Keratinocyte (primary cell): ENCODE measurements around the gene IMPDH1. TPM values are rescaled to one million over a fixed set of nuclear protein-coding genes. Genes with fewer than 3 reads are reported as not detected.

ENCODE experiments used
- DNase-seq: peaks from one replicate; pipeline ENCODE4 v3.0.0-alpha.2; 2011; ENCODE audit warnings: low read depth, missing footprints, low spot score
- FAIRE-seq: peaks from 2 replicates; lab custom pipeline; 2011; peaks lifted over from hg19 to GRCh38; lab: Jason Lieb, UNC
- H2AFZ ChIP-seq: 2 replicates; pipeline ENCODE4 v1.6.0; 2012; ENCODE audit warnings: low read length, control low read depth, inconsistent platforms; ENCODE audit not compliant: control insufficient read depth
- H3K27ac ChIP-seq: 2 replicates; pipeline ENCODE4 v1.5.1; 2011; ENCODE audit warnings: low read length; ENCODE audit not compliant: control insufficient read depth, insufficient read depth
- H3K27me3 ChIP-seq: 3 replicates; pipeline ENCODE4 v1.6.0; 2011; ENCODE audit warnings: low read length; ENCODE audit not compliant: control insufficient read depth, insufficient read depth; ENCODE audit errors: extremely low read depth
- H3K36me3 ChIP-seq, 2 experiments: 2 replicates in 1 of 2; 3 replicates in 1 of 2; pipeline ENCODE4 v1.5.1; 2011; ENCODE audit warnings: low read length in 2 of 2, mild to moderate bottlenecking in 1 of 2; ENCODE audit not compliant: control insufficient read depth in 2 of 2, insufficient read depth in 2 of 2; ENCODE audit errors: extremely low read depth in 1 of 2
- H3K4me1 ChIP-seq: 3 replicates; pipeline ENCODE4 v1.5.1; 2011; ENCODE audit warnings: low read length; ENCODE audit not compliant: control insufficient read depth, insufficient read depth; ENCODE audit errors: extremely low read depth
- H3K4me2 ChIP-seq: 3 replicates; pipeline ENCODE4 v1.6.0; 2011; ENCODE audit warnings: low read depth, low read length; ENCODE audit not compliant: control insufficient read depth, insufficient read depth; ENCODE audit errors: extremely low read depth
- H3K4me3 ChIP-seq, 3 experiments: fragments of 200-600 bp in 1 of 3; sonication (generic) in 1 of 3; 2 replicates in 2 of 3; 3 replicates in 1 of 3; pipeline ENCODE4 v1.5.1; 2011 to 2016; ENCODE audit warnings: low read length in 3 of 3, mild to moderate bottlenecking in 3 of 3, control low read depth in 2 of 3, inconsistent platforms in 1 of 3, low read depth in 1 of 3, mixed read lengths in 1 of 3, mixed run types in 1 of 3, moderate library complexity in 1 of 3; ENCODE audit not compliant: control insufficient read depth in 2 of 3, insufficient read depth in 2 of 3; ENCODE audit errors: extremely low read depth in 1 of 3
- H3K79me2 ChIP-seq: 2 replicates; pipeline ENCODE4 v1.6.0; 2012; ENCODE audit warnings: low read length; ENCODE audit not compliant: control insufficient read depth, insufficient read depth
- H3K9ac ChIP-seq: 3 replicates; pipeline ENCODE4 v1.6.0; 2011; ENCODE audit warnings: low read length; ENCODE audit not compliant: control insufficient read depth, insufficient read depth; ENCODE audit errors: extremely low read depth
- H3K9me1 ChIP-seq: 3 replicates; pipeline ENCODE4 v1.6.0; 2011; ENCODE audit warnings: low read length; ENCODE audit not compliant: control insufficient read depth, insufficient read depth; ENCODE audit errors: extremely low read depth
- H3K9me3 ChIP-seq: 2 replicates; pipeline ENCODE4 v1.5.1; 2012; ENCODE audit warnings: low read depth, low read length; ENCODE audit not compliant: control insufficient read depth
- H4K20me1 ChIP-seq: 3 replicates; pipeline ENCODE4 v1.6.0; 2011; ENCODE audit warnings: low read length; ENCODE audit not compliant: control insufficient read depth, insufficient read depth; ENCODE audit errors: extremely low read depth
- CTCF ChIP-seq, 3 experiments: IDR thresholded peaks in 1 of 3; conservative IDR thresholded peaks in 1 of 3; optimal IDR thresholded peaks in 1 of 3; 2 replicates in 2 of 3; 3 replicates in 1 of 3; pipeline versions ENCODE3 to v1.5.1; 2011; ENCODE audit warnings: low read length in 3 of 3, mild to moderate bottlenecking in 3 of 3, moderate library complexity in 2 of 3, control low read depth in 1 of 3, inconsistent platforms in 1 of 3; ENCODE audit not compliant: insufficient read depth in 2 of 3; ENCODE audit errors: extremely low read depth in 1 of 3
- EZH2 ChIP-seq: IDR thresholded peaks from one replicate; pipeline ENCODE4 v1.6.1; 2012; ENCODE audit warnings: inconsistent platforms, mild to moderate bottlenecking, low read length, moderate library complexity
- dilution Hi-C: fragments of 300-500 bp; cut with MboI; formaldehyde crosslinking; loops from one replicate; pipeline ENCODE4 v1.7.0; 2020; ENCODE audit warnings: low sequenced_read_pairs; ENCODE audit not compliant: extremely low pct_ligation_motif_present
- polyA plus RNA-seq, 5 experiments: library from polyadenylated mRNA; depleted of rRNA in 3 of 5; stranded (reverse) in 3 of 5; stranded (forward) in 1 of 5; unstranded in 1 of 5; fragments of >200 nt; gene quantifications; 1 replicate in 1 of 5; 2 replicates in 3 of 5; 3 replicates in 1 of 5; pipeline versions ENCODE4 v1.2.1 to v1.2.3, GENCODE V29; 2011 to 2012; ENCODE audit warnings: missing spikeins in 2 of 5, low read depth in 1 of 5, low replicate concordance in 1 of 5

IMPDH1 gene
- polyA plus RNA-seq, 1 donor (not counting 4 experiments of a cell fraction or from before 2014, with no cell fraction given), result 56.2 TPM

GRCh38 chr7:128430207-128430606 lies 20.4 kb upstream of the IMPDH1 start:
- Histone ChIP-seq H3K9me3 (no peaks in the 10 kb centered on the region), H3K9me1 (no peaks in the 10 kb centered on the region), H2AFZ (no peak overlapping the region), H4K20me1 (no peaks in the 10 kb centered on the region), H3K79me2 (no peaks in the 10 kb centered on the region), H3K27me3 (no peaks in the 10 kb centered on the region), H3K4me3 (no peak overlapping the region), H3K4me2 (no peak overlapping the region), H3K9ac (no peak overlapping the region), H3K36me3 (no peaks in the 10 kb centered on the region), H3K4me1 (no peaks in the 10 kb centered on the region), H3K27ac (no peak overlapping the region)
- FAIRE-seq (no peak), DNase-seq (no peak)
- TF ChIP-seq CTCF (optimal IDR thresholded peaks at IDR 0.05 in 1 of 3, IDR thresholded peaks at IDR 0.05 in 1 of 3, conservative IDR thresholded peaks at IDR 0.05 in 1 of 3; ENCODE audit: extremely low read depth in 1 of 3, insufficient read depth in 2 of 3, low read length in 3 of 3) (no peak), EZH2 (no peak)
- dilution Hi-C loops, result no loop called here

GRCh38 chr7:128427289-128427891 lies 17.6 kb upstream of the IMPDH1 start:
- FAIRE-seq (no peak), DNase-seq (no peak)
- no peak overlapping the region for H3K4me3 ChIP-seq
- dilution Hi-C loops, result no loop called here
- no peaks in the 10 kb centered on the region for H3K4me1 ChIP-seq
- no peak overlapping the region for H2AFZ ChIP-seq
- no peaks in the 10 kb centered on the region for H3K79me2 ChIP-seq
- H3K27ac ChIP-seq, result no peak overlapping the region
- H4K20me1 ChIP-seq, result no peaks in the 10 kb centered on the region
- no peaks in the 10 kb centered on the region for H3K9me1 ChIP-seq
- no peaks in the 10 kb centered on the region for H3K36me3 ChIP-seq
- H3K27me3 ChIP-seq, result no peaks in the 10 kb centered on the region
- no peaks in the 10 kb centered on the region for H3K9me3 ChIP-seq
- H3K4me2 ChIP-seq, result no peak overlapping the region
- no peak overlapping the region for H3K9ac ChIP-seq
- no peak for TF ChIP-seq EZH2
- peak; percentile 55 to 65 (median 59) for TF ChIP-seq CTCF (optimal IDR thresholded peaks at IDR 0.05 in 1 of 3, IDR thresholded peaks at IDR 0.05 in 1 of 3, conservative IDR thresholded peaks at IDR 0.05 in 1 of 3; ENCODE audit: extremely low read depth in 1 of 3, insufficient read depth in 2 of 3, low read length in 3 of 3)
